Immature natural killer cell (primary cell): ENCODE measurements around the gene PHRF1. TPM values are rescaled to one million over a fixed set of nuclear protein-coding genes. Genes with fewer than 3 reads are reported as not detected.
A peak's percentile ranks its signal among the peaks of the same experiment; 100 is the strongest.

Source experiments
- DNase-seq, 3 donors: peaks; one replicate each; pipeline ENCODE4 v3.0.0; 2022; ENCODE audit warnings: mixed read lengths in 1 of 3
- H3K27ac Mint-ChIP-seq, 6 donors: one replicate each; pipeline ENCODE4 v1.8.0; 2020; ENCODE audit warnings: mixed read lengths in 6 of 6, mild to moderate bottlenecking in 5 of 6, inconsistent platforms in 4 of 6, moderate library complexity in 3 of 6
- H3K27me3 Mint-ChIP-seq, 3 donors: one replicate each; pipeline ENCODE4 v1.8.0; 2020 to 2021; ENCODE audit warnings: low read depth in 3 of 3, mild to moderate bottlenecking in 3 of 3, mixed read lengths in 3 of 3, moderate library complexity in 3 of 3, inconsistent platforms in 1 of 3
- H3K36me3 Mint-ChIP-seq, 3 donors: one replicate each; pipeline ENCODE4 v1.8.0; 2020; ENCODE audit warnings: mixed read lengths in 3 of 3, inconsistent platforms in 2 of 3, mild to moderate bottlenecking in 2 of 3
- H3K4me1 Mint-ChIP-seq, 2 donors: one replicate each; pipeline ENCODE4 v1.8.0; 2020; ENCODE audit warnings: inconsistent platforms in 2 of 2, mild to moderate bottlenecking in 2 of 2, mixed read lengths in 2 of 2, moderate library complexity in 1 of 2
- H3K4me3 Mint-ChIP-seq, 5 donors: one replicate each; pipeline ENCODE4 v1.8.0; 2020; ENCODE audit warnings: mild to moderate bottlenecking in 5 of 5, mixed read lengths in 5 of 5, inconsistent platforms in 3 of 5, moderate library complexity in 3 of 5
- H3K9me3 Mint-ChIP-seq, 6 donors: one replicate each; pipeline ENCODE4 v1.8.0; 2020; ENCODE audit warnings: mild to moderate bottlenecking in 6 of 6, mixed read lengths in 6 of 6, inconsistent platforms in 4 of 6, moderate library complexity in 3 of 6
- polyA plus RNA-seq, 3 donors: library from polyadenylated mRNA; unstranded; fragments of 300-500 nt; fragmentation: Illumina TruSeq; gene quantifications; one replicate each; pipeline ENCODE4 v1.2.3, GENCODE V29; 2021

Gene PHRF1
- polyA plus RNA-seq, 3 donors from 2014 or later: 4.0 to 17.5 (median 5.4) TPM

- peaks cover 6 to 13% of the 10 kb centered on the region in 2 donors for H3K4me1 Mint-ChIP-seq
- peaks cover 0 to 11% (median 6%) of the 10 kb centered on the region in 3 donors for H3K27me3 Mint-ChIP-seq
- no peaks in the 10 kb centered on the region for H3K9me3 Mint-ChIP-seq
- no peaks in the 10 kb centered on the region for H3K36me3 Mint-ChIP-seq
- no peak overlapping the region for H3K27ac Mint-ChIP-seq
- peak overlapping the region in 2 of 5 donors; percentile 25 to 40 for H3K4me3 Mint-ChIP-seq
- no peak for DNase-seq
These were observed 18.7 kb upstream of the PHRF1 start for GRCh38 chr11:557328-558132.

- no peak for DNase-seq
- H3K27ac Mint-ChIP-seq: no peak overlapping the region
- H3K4me1 Mint-ChIP-seq: peaks cover 6 to 13% of the 10 kb centered on the region in 2 donors
- H3K36me3 Mint-ChIP-seq: no peaks in the 10 kb centered on the region
- no peaks in the 10 kb centered on the region for H3K9me3 Mint-ChIP-seq
- H3K27me3 Mint-ChIP-seq: peaks cover 0 to 11% (median 6%) of the 10 kb centered on the region in 3 donors
- H3K4me3 Mint-ChIP-seq: no peak overlapping the region
These were observed 17.8 kb upstream of the PHRF1 start for GRCh38 chr11:558503-558902.

- no peaks in the 10 kb centered on the region for H3K36me3 Mint-ChIP-seq
- H3K27me3 Mint-ChIP-seq: peaks cover 0 to 11% (median 6%) of the 10 kb centered on the region in 3 donors
- peaks cover 6 to 13% of the 10 kb centered on the region in 2 donors for H3K4me1 Mint-ChIP-seq
- no peak overlapping the region for H3K27ac Mint-ChIP-seq
- H3K4me3 Mint-ChIP-seq: no peak overlapping the region
- H3K9me3 Mint-ChIP-seq: no peaks in the 10 kb centered on the region
- DNase-seq: no peak
These were observed 17.1 kb upstream of the PHRF1 start for GRCh38 chr11:559020-559620.

- Mint-ChIP-seq H3K9me3 (no peaks in the 10 kb centered on the region), H3K36me3 (no peaks in the 10 kb centered on the region), H3K4me3 (peak overlapping the region; percentile 67 to 87 (median 73)), H3K4me1 (peaks cover 6 to 13% of the 10 kb centered on the region in 2 donors), H3K27me3 (peaks cover 0 to 11% (median 6%) of the 10 kb centered on the region in 3 donors), H3K27ac (peak overlapping the region; percentile 70 to 91 (median 81))
- no peak for DNase-seq
These were observed 16.5 kb upstream of the PHRF1 start for GRCh38 chr11:559712-560304.

GRCh38 chr11:560305-561147 lies 15.7 kb upstream of the PHRF1 start, which contains the start of the genes LMNTD2 and RASSF7:
TSS of gene LMNTD2 (minus strand) at chr11:560738. CDS start at chr11:560716, 22 bp downstream.
TSS of gene RASSF7 (plus strand) at chr11:560970. CDS start at chr11:561769, 799 bp downstream.
- peaks cover 0 to 11% (median 6%) of the 10 kb centered on the region in 3 donors for H3K27me3 Mint-ChIP-seq
- H3K9me3 Mint-ChIP-seq: no peaks in the 10 kb centered on the region
- peak within 1 kb of the TSS; percentile 80 to 88 (median 84) for H3K4me3 Mint-ChIP-seq
- H3K36me3 Mint-ChIP-seq: no peaks in the 10 kb centered on the region
- H3K27ac Mint-ChIP-seq: peak within 1 kb of the TSS; percentile 70 to 91 (median 81)
- H3K4me1 Mint-ChIP-seq: peaks cover 6 to 13% of the 10 kb centered on the region in 2 donors
- DNase-seq: peak; percentile 90 to 93 (median 93)

- Mint-ChIP-seq H3K4me3 (peak overlapping the region; percentile 80 to 88 (median 84)), H3K9me3 (no peaks in the 10 kb centered on the region), H3K27me3 (peaks cover 0 to 11% (median 6%) of the 10 kb centered on the region in 3 donors), H3K27ac (peak overlapping the region in 3 of 6 donors; percentile 58 to 62 (median 59)), H3K4me1 (peaks cover 6 to 13% of the 10 kb centered on the region in 2 donors), H3K36me3 (no peaks in the 10 kb centered on the region)
- no peak for DNase-seq
These were observed 14.9 kb upstream of the PHRF1 start for GRCh38 chr11:561148-562003.

GRCh38 chr11:562046-562645 lies 14.1 kb upstream of the PHRF1 start:
- Mint-ChIP-seq H3K4me1 (peaks cover 6 to 11% of the 10 kb centered on the region in 2 donors), H3K36me3 (no peaks in the 10 kb centered on the region), H3K27ac (no peak overlapping the region), H3K4me3 (peak overlapping the region in 3 of 5 donors; percentile 80 to 87 (median 84)), H3K27me3 (peaks cover 0 to 6% (median 6%) of the 10 kb centered on the region in 3 donors), H3K9me3 (no peaks in the 10 kb centered on the region)
- no peak for DNase-seq

- Mint-ChIP-seq H3K27me3 (peaks cover 0 to 6% (median 6%) of the 10 kb centered on the region in 3 donors), H3K9me3 (no peaks in the 10 kb centered on the region), H3K36me3 (no peaks in the 10 kb centered on the region), H3K27ac (no peak overlapping the region), H3K4me3 (no peak overlapping the region), H3K4me1 (peaks cover 6 to 14% of the 10 kb centered on the region in 2 donors)
- no peak for DNase-seq
These were observed 13.0 kb upstream of the PHRF1 start for GRCh38 chr11:563066-563811.

GRCh38 chr11:563812-564578 lies 12.3 kb upstream of the PHRF1 start:
- no peaks in the 10 kb centered on the region for H3K36me3 Mint-ChIP-seq
- peaks cover 0 to 6% (median 6%) of the 10 kb centered on the region in 3 donors for H3K27me3 Mint-ChIP-seq
- no peaks in the 10 kb centered on the region for H3K9me3 Mint-ChIP-seq
- peaks cover 6 to 14% of the 10 kb centered on the region in 2 donors for H3K4me1 Mint-ChIP-seq
- no peak overlapping the region for H3K27ac Mint-ChIP-seq
- H3K4me3 Mint-ChIP-seq: no peak overlapping the region
- no peak for DNase-seq

GRCh38 chr11:565921-566509 lies 10.3 kb upstream of the PHRF1 start:
- peaks cover 0 to 10% of the 10 kb centered on the region in 2 donors for H3K4me1 Mint-ChIP-seq
- no peak overlapping the region for H3K4me3 Mint-ChIP-seq
- H3K36me3 Mint-ChIP-seq: no peaks in the 10 kb centered on the region
- DNase-seq: no peak
- peak overlapping the region in 1 of 6 donors; percentile 46 for H3K27ac Mint-ChIP-seq
- no peaks in the 10 kb centered on the region for H3K9me3 Mint-ChIP-seq
- no peaks in the 10 kb centered on the region for H3K27me3 Mint-ChIP-seq
